HG03064 (cell line): ENCODE measurements around the gene DGAT2.

ENCODE experiments used
- ATAC-seq: cut with Tn5 transposase; IDR thresholded peaks from one replicate; pipeline ENCODE4 v1.9.1; 2021; ENCODE audit warnings: low read depth; ENCODE audit not compliant: unreplicated experiment

Gene DGAT2

DNA sequence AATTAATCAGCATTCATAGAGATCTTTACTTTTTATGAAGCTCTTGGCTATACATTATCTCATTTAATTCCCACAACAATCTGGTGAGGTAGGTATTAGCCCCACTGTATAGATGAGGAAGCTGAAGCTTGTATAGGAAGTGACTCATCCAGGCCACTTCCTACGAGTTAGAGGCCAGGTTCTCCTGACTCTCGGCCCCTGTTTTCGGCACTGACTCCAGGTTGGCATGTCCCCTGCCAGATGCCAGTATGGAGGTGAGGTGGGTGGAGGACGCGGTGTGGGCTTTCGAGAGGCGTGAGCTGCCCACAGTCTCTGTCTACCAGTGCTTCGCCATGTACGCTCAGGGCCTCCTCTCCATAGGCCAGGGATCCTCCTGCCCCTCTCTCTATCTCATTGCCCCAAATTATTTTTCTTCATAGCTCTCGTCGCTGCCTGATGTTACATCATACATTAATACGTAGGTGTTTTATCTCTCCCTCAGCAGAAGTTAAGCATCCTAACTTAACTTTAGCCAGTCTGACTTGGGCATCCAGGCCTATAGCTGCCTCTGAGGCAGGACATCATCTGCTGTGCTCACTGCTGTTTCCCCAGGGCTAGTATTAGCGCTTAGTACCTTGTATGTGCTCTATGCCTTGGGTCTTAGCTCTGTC is 9.0 kb downstream of the DGAT2 start:
- ATAC-seq = no peak

DNA sequence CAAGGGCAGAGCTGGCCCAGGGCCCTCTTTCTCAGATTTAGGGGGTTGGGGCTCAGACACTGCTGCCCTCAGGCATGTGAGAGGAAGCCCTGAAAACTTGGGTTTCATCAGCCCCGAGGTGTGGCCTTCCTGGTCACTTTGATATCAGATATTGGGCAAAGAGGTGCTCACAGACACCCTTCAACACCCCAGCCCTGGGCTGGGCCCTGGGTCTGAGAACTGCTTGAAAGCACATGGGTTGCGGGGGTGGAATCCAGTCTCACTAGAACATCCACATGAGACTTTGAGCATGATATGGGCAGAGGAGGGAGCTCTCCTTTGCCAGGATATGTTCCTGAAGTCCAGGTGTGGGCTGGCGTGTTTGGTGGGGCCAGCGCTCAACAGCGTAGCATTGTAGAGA is 10.4 kb downstream of the DGAT2 start:
- no peak for ATAC-seq

DNA sequence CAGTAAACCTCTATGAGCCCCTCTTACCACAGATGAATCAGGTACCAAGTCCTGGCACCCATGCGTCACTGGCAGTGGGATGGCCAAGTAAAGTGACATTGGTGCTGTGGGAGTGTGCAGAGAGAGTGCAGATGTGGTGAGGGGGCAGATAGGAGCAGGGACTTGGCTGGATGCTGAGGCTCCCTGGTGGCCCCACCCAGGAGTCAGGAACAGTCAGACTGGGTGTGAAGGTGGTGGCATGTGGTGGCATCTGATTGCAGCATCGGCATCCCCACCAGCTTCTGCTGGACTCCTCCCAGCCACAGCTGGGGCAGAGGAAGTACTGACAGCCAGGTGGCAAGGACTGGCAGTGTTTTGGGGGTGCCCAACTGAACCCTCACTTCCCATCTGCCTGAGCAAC is 11.4 kb downstream of the DGAT2 start:
- ATAC-seq = no peak

DNA sequence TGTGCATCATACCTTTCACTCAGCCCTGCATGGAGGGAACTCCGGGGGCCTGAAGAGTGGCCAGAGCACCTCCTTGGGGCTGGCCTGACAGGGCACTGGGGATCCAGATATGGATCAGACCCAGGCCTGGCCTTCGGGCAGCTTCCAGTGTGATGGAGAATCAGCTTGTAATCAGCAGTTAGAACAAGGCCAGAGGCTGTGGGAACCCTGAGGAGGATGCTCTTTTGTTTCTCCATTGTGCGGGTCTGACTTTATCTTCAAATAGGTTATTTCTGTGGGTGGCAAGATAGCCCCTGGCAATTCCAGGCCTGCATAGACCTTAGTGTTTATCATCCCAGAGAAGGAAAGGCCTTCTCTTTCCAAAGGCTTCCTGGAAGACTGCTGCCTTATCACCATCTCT is 12.3 kb downstream of the DGAT2 start:
- ATAC-seq = no peak

DNA sequence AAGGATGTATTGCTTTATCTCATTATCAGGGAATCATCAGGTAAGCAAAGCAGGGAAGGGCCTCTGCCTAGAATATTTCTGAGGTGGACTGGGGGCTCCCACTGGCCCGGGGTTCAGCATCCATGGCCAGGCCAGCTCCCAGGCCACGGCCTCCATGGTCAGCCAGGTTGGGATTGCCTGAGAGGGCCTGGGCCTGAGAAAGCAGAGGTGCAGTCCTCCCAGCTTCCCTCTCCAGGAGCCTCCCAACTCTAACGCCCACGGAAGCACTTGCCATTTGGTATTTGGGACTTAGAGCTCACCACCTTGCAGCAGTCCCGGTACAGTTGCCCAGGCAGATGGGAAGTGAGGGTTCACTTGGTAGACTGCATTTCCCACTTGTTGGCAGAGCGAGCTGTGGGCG is 12.7 kb downstream of the DGAT2 start:
- ATAC-seq = no peak

DNA sequence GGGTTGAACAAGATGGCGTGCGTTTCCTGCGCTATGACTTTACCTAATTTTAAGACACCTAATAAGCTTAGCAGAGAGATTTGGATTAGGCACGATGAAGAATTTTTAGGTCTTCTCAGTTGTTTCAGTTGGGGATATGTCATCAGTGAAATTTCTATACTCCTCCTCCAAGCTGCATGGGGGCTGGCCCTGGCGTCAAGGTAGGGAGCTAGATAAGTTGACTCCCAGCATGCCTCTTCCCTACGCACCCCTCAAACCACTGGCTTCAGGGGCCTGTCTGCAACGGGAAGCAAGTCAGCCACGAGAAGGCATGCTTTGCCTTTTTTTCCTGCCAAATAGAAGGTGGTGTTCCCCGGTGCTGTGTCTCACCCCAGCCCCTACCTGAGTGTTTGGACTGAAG is 13.3 kb downstream of the DGAT2 start:
- no peak for ATAC-seq

DNA sequence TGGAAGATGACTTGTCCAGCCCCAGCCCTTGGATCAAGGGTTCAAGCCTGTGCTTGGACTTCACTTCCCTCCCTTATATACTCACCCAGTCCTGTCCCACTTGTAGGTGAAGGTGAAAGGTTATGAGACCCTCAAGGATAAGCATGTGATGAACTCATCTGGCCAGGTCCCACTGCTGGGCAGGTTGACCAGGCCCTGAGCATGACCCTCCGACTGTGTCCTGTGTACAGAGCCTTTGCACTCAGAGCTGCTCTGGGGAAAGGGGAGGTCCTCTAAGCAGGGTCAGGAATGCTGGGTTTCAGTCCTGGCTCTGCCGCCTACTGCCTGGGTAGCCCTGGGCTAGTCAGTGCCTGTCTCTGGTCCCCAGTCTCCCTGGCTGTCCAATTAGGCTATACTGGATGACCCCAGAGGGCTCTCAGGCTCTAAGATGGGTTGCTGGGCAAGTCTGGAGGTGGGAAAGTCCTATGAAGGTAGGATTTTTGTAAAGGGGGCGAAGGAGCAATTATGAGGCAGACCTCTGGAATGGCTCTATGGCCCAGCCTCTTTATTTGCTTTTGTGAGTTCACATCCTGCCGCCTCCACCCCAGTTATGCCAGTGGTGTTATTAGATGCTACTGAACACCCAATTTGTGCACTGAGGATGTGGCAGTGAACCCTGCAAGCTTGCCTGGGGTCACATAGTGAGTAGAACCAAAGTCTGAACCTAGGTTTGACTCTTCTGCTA is 14.1 kb downstream of the DGAT2 start:
- ATAC-seq = no peak

DNA sequence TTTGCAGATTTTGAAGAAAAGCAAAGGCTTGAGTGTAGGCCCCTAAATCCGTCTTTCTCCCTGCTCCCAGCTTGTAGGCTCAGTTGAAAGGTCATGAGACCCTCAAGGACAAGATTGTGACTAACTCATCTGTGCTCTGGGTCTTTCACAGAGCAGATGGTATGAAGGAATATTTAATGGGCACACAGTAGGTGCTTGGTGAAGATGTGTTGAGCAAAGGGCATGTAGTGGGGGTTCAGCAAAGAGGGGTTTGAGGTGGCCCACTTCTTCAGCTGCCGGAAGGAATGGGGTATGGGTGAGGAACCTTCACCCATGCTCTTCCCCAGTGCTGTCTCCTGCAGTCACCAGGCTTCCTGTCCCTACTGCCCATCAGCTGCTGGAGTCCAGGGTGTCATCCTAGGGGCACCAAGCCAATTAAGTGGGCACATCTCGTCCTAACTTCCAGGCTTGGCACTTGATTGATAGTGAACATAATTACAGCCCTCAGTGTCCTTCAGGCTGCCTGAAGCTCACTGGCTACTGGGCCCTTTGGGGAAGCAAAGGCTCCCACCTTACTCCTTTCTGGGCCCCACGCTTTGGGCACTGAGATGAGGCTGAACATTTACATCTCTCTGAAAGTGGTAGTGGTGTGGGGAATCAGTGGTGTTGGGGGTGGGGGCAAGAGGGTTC is 15.0 kb downstream of the DGAT2 start:
- no peak for ATAC-seq

DNA sequence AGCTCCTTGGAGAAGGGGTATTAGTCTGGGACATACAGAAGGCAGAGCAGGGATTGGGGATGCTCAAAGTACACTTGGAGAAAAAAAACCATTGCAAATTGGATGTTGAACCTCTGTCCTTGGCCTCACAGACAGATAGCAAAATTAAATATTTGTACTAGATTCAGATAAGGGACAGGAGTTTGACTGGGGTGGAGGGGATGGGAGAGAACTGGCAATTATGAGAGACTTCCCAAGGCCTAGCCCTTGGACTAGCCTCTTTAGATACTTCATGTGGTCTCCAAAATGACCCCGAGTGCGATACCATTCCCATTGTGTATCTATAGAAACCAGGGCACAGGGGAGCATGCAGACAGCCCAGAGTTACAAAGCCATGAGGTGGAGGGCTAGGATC is 15.5 kb downstream of the DGAT2 start:
- ATAC-seq = no peak

DNA sequence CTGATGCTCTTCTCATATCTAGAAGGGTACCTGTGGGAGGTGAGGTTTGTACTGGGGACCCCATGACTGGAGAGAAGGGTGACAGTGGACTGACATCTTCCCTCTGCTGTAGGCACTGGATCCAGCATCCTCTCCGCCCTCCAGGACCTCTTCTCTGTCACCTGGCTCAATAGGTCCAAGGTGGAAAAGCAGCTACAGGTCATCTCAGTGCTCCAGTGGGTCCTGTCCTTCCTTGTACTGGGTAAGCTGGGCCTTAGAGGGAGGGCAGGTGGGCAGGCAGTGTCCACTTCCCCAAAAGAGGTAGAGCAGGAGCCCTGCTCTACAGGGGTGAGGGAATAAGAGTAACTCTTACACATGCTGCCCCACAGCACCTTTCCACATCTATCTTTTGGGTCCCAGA is 15.9 kb downstream of the DGAT2 start:
- ATAC-seq = no peak

DNA sequence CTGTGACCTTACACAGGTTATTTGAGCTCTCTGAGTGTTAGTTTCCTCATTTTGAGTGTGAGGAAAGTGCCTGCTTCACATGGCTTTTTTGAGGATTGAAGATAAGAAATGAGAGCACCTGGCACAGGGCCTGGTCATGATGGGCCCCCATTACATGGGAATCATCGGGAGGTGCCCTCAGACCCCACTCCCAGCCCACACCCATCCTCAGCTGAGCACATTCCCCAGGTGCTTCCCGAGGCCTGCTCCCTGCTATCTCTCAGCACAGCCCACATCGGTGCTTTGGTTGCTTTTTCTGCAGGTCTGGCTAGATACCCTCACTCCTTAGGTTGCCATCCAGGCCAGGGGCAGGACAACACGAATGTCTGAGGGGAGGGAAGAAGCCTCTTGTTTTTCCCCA is 16.6 kb downstream of the DGAT2 start:
- no peak for ATAC-seq

DNA sequence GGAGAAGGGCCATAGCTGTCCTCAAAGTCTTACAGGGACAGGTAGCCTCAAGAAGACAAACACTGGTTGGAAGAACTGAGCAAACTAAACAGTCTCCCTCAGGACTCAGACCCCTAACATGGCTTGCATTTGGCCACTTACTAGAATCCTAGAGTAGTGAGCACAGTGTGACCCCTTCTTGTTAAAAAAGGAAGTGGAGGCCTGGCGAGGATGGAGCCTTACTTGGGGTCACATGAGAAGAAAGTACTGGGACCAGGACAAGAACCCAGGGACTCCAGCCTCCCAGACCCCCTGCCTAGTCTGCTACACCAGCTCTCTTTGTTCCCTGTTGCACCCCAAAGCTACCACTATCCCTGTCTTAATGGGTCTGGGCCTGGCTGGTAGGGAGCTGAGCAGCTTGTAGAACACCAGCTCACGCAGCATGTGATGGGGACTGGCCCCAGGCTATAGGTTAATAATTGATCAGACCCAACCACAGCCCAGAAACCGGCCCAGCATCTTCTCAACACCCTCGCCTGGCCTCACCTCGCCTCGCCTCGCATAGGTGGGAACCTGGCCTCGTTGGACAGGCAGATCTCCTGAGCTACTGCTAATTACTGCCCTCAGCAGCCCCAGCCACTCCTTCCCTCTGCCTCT is 17.6 kb downstream of the DGAT2 start:
- no peak for ATAC-seq

DNA sequence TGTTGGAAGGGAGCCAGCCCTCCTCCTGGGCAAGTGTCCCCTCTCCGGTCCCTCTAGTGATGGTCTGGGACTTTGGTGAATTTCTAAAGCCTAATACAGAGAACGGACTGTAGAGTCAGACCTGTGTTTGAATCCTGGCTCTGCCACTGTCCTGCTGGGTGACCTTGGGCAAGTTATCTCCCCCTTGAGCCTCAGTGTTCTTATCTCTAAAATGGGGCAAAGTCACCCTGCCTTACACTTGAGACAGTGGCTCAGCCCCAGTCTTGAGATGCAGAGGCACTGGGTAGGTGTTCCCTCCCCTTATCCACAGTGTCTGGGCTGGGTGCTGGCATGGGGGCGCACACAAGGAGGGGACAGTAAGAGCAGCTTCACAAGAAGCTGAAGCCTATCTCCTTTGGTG is 20.9 kb downstream of the DGAT2 start:
- ATAC-seq = no peak

DNA sequence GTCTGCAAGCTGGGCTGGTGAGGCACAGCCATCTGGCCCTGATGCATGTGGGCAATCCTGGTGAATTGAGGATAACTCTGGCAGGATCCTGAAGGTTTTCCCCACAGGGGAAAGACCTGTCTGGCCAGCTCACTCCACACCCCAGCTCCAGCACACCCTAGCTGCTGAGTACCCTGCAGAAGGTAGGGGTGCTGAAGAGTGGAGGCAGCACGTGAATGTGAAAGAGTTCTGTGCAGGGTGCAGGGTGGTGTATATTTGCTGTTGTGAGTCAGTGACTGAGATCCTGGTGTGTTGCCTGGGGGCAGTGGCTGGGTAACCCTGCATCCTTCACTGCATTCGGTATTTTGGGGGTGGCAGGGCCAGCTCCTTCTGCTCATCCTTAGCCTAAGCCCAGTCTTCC is 22.4 kb downstream of the DGAT2 start:
- ATAC-seq = no peak

DNA sequence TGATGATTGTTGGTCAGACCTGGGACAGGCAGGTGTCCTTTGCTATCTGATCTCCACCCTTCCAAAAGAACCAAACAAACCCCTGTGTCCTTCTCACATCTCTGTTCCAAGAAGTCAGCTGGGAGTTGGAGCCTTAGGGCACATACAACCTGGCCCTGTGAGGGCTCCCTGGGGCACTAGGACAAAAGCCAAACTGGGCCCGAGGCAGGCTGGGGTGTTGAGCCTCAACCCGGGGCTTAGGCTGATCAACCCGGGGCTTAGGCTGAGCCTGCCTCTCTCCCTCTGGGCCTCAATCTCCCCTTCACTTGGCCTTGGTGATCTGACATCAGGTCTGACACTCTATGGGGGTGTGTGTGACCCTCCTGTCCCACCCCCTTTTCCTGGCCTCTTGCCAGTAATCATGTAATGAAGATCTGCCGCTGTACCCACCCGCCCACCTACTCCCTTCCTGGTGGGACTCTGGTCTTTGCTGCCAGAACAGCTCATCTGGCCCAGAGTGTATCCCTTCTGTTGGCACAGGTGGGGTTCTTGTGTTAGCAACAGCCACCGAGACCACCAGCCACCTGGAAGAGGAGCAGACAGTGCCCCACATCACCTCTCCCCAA is 23.7 kb downstream of the DGAT2 start:
- ATAC-seq = no peak

DNA sequence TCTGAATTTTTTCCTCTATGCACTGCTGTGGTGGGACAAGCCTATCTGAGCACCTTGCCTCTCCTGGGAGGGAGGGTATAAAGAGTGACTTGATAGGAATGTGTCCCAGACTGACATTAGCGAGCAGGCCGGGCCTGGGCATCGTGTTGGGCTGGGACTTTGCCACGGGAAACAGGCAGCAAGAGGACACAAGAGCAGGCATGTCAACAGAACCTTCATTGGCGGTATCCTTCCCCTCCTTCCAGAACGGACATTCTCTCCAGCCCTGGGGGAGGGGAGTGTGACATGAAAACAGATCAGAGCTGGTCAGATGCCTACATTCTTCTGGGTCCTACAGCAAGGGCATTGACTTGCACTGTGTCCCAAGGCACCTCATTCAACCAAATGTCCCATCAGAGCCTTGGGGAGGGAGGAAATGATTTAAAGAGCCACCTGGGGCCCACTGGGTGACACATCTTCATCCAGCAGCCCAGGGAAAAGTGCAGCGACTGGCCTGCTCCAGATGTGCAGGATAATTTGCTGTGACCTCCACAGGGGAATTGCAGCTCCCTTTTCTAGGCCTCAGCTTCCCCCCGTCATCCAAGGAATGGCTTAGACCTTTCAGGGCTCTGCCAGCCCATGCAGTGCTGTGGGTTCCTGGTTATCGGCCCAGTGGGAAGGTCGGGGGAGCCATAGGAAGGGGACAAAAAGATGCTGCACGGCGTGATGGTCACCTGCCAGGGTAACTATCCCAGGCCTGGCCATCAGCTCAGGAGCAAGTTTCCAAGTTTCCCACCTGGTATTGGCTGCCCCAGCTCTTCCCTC is 24.6 kb downstream of the DGAT2 start:
- no peak for ATAC-seq

DNA sequence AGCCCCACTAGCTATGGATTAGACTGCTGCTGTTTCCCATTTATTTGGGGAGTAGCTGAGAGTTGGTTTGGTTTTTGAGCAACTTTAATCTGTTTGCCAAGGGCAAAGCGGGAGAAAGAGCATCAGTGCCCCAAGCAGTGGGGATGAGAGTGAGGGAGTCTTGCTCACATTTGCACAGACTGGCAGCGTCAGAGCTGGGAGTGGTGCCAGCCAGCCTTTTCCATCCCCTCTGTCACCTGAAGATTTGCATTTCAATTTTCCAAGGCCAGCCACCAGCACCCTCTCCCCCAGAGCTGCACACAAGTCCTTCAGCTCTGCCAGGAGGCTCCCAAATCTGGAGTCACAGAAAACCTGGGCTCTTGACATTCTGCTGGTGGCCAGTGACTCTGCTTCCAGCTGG is 25.4 kb downstream of the DGAT2 start:
- ATAC-seq = no peak

DNA sequence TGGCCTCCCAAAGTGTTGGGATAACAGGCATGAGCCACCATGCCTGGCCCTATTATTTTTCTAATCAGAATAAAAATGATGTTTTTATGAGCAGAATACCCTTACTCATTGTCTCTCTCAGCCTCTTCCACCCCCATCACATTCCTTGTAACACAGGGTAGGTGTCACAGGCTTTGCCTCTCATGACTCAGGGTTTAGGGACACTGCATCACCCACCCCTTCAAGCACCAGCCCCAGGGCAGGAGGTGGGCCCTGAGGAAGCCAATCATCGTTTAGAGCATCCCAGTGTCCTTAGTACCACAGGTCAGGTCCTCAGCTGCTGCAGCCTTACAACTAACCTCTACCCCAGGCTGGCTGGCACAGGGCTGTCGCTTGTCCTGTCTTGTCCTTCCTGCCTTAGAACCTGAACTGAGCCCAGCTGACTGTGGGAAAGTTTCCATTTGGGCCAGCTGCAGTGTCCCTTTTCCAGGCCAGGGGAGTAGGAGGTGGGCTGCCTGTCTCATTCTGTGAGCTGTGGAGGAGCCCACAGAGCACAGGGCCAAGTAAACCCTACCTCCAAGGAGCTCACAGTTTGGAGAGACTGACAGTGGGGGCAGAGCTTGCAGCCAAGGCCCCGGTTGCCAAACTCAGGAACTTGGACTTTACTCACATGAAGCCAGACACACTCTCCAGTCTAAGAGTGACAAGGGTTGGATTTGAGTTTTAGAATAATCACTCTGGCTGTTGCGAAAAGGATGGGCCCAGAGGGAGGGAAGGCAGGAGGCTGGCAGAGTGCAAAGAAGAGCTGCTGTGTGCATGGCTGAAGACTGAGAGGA is 26.9 kb downstream of the DGAT2 start:
- ATAC-seq = no peak

DNA sequence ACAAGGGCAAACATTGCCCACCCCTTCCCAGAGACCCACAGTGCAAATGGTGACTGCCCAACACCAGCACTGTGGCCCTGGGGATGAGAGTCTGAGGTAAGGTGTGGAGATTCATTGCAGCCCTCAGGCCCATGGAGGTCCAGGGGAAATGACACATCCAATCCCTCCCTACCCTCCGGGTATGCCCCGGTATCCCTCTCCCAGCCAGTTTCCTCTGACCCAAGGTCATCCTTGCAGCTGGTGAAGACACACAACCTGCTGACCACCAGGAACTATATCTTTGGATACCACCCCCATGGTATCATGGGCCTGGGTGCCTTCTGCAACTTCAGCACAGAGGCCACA is 27.5 kb downstream of the DGAT2 start:
- no peak for ATAC-seq

DNA sequence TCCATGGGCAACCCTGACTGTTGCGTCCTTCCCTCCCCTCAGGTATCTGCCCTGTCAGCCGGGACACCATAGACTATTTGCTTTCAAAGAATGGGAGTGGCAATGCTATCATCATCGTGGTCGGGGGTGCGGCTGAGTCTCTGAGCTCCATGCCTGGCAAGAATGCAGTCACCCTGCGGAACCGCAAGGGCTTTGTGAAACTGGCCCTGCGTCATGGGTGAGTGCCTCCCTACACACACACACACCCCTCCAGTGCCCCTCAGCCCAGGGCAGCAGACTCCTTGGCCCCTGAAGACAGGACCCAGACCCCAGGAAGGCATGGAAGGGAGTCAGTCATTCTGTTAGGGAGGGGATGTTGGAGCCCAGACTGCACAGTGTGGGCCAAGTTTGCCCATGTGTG is 28.5 kb downstream of the DGAT2 start:
- ATAC-seq = no peak
